GM20000 (cell line): Measurements from ENCODE around the gene ANKRD40CL.

ENCODE experiments used
- DNase-seq: peaks from one replicate; pipeline ENCODE4 v3.0.0; 2012; ENCODE audit warnings: low spot score
- TF ChIP-seq, protein P1 (sequence below): IDR thresholded peaks from 2 replicates; pipeline ENCODE4 v1.5.1; 2012; ENCODE audit warnings: mild to moderate bottlenecking, control low read depth; ENCODE audit errors: extremely low read depth, missing control alignments

Gene ANKRD40CL

DNA sequence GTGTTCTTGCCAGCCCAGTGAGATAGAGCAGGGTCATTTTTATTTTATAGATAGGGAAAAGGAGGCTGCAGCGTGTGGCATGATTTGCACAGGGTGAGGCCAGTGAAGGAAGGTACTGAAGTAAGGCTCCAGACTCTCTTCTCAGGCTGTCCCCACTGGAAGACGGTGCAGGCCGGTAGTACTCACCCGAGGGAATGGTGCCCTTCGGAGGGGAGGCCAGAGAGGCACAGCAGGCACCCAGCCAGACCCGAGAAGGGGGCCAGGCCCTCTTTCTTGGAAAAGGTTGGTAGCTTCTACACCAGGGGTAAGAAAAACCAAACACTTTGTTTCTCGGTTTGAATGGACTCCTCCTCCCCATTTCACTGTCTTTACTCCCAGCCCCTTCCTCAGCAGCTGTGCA lies 288 bp downstream of the ANKRD40CL start:
- TF ChIP-seq, protein P1, sequence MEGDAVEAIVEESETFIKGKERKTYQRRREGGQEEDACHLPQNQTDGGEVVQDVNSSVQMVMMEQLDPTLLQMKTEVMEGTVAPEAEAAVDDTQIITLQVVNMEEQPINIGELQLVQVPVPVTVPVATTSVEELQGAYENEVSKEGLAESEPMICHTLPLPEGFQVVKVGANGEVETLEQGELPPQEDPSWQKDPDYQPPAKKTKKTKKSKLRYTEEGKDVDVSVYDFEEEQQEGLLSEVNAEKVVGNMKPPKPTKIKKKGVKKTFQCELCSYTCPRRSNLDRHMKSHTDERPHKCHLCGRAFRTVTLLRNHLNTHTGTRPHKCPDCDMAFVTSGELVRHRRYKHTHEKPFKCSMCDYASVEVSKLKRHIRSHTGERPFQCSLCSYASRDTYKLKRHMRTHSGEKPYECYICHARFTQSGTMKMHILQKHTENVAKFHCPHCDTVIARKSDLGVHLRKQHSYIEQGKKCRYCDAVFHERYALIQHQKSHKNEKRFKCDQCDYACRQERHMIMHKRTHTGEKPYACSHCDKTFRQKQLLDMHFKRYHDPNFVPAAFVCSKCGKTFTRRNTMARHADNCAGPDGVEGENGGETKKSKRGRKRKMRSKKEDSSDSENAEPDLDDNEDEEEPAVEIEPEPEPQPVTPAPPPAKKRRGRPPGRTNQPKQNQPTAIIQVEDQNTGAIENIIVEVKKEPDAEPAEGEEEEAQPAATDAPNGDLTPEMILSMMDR, result no peak
- DNase-seq, result no peak

DNA sequence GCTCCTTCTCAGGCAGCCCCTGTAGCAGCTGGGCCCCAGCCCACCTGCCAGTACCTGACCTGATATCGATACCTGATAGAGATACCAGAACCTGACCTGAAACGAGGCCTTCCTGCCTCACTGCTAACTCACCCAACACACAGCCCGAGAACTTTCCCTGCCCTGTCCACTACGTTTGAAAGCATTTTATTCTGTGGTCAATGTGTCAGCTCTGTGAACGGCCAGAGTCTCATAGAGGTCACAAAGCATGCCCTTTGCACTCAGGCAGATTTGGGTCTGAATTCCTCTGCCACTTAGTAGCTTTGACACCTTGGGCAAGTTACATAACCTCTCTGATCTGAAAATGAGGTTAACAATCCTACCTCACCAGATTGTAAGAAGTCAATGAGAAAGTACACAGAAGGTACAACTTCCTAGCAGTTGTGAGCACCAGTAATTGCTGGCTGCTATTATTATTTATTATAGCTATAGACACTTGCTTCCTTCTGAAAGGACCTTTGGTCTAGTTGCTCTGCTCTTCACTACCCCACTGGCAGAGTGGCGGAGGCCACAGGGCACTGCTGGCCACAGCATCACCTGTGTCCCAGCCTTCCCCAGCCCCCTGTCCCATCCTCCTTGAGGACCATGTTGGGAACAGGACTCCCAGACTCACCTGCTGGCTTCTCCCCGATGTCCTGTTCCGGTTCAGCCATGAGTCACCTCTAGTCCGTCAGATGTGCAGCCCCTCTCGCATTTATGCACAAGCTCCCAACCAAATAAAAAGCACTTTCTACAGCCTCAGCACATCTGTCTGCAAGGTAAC lies 895 bp downstream of the ANKRD40CL start:
- TF ChIP-seq, protein P1, result no peak
- DNase-seq, result no peak

DNA sequence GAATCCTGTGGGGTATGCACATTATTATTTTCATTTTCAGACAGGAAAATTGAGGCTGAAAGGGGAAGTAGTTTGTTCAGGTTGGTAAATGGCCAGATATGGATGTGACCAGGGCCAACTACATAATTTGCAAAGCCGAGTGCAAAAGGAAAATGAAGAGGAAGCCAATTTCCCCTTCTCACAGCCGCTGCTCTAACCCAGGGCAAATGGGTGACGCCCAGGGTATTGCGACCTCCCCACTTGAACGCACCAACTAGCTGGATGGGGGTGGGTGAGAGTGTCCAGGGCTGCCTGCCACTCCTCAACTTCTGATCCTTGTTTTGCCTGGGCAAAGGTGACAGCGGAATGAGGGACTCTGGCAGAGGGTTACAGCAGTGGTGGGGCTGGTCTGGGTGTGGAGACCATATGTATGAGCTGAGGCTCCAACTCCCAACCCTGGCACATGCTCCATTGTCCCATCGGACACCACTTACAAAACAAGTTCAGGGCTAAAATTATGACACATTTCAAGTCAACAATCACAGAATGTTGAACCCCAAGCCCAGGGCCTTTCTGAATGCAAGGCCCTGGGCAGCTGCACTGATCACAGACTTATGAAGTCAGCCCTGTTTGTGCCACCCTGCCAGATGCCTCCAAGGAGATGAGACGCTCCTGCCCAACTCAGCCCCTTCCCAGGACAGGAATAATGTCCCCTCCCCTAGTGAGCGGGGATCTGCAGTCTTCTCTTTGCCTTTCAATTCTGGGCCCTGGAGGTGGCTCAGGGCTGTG lies 1.7 kb downstream of the ANKRD40CL start:
- peak; percentile 45 for DNase-seq

DNA sequence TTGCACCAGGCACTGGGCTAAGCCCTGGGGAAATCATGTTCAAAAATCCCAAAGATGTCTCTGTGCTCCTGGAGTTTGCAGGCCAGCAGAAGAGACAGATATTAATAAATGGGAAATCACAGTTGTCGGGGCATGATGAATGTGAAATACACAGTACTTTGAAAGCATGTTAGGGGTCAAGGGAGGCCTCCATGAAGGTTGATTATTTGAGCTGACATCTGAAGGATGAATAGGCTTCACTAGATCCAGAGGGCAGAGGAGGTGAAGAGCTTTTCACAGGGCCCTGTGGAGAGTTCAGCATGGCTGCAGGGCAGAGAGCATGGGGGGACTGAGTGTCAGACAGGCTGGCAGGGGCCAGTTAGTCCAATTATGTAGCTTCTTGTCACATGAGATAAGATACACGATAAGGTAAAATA lies 2.6 kb downstream of the ANKRD40CL start:
- TF ChIP-seq, protein P1, result no peak
- no peak for DNase-seq

More for the DNA sequence above, 1.7 kb downstream of the ANKRD40CL start:
- TF ChIP-seq, protein P1, result no peak

DNA sequence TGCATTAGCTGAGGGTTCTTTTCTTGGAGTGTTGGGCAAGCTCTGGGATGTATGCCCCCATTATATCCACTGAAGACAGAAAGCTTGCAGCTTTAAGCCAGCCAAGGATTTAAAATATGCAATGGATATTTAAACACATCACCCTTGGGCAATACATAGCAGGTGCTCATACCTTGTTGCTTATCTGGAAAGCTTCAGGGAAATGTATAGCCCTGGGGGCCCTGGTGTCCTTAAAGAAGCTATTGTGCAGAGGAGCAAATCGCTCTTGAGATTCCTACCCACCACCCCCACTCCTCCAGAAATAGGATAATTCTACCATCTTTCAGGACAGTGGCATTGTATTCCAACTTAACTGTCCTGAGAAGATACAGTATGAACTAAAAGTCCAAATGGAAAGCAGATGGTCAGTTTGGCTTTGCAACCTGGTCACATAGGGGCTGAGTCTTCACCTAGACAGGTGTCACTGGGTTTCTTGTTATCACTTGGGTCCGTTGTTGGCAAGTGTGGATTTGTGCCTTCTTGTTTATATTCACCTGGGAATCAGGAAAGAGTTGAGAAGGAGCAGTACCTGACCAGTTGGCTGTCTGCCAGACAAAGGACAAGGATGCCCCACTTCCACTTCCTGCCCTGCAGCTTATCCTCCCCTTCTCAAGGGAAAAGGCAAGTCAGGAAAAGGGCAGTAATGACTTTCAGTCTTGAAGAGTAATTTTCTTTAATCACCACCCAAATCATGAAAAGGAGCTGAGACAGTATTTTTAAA lies 3.4 kb downstream of the ANKRD40CL start:
- TF ChIP-seq, protein P1, result no peak
- no peak for DNase-seq

DNA sequence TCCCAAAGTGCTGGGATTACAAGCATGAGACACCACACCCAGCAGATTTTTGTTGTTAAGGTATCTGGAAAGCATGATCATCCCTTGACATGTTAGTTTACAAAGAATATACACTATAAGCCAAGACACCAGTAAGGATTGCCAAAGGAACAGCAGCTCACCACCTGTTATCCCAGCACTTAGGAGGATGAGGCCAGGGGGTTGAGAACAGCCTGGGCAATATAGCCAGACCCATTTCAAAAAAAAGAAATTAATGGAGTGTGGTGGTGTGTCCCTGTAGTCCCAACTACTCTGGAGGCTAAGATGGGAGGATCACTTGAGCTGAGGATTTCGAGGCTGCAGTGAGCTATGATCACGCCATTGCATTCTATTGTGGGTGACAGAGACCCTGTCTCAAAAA lies 5.1 kb downstream of the ANKRD40CL start:
- DNase-seq, result no peak
- TF ChIP-seq, protein P1, result no peak
